Measurements from ENCODE around the gene INO80B.

The INO80B gene

DNA sequence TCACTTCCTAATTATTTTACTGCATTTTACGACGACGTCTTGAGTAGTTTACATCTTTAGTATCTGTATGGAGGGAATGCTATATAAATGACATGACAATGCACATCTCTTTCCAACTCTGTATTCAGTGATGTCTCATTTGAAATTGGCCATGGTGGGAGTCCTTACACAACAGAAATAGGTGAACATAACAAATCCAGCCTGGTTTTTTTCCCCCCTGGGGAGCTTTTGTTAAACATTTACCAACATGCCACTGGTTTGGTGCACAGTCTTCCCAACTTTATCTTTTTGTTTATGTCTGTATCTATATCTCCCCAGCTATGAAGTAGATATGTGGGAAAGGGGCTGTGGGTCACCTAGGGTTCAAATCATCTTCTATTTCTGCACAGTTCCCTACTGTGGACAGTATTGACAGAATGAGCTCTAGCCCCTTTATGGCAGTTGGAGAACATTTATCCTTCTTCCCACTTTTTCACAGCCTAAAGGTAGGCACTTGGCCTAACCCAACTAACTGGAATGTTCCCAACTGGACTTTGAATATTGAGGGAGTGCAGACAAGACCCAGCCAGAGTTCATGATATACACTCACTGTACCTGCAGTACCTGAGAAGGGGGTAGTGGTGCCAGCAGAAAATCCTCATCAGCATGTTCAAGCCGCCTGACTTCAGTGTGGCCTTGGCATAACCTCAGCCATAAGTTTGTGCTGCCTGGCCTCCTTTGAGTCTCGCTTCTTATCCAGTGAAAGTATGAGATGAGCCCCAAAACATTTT, 7.5 kb upstream of the INO80B start:
- no peak for DNase-seq
- Histone ChIP-seq H3K4me3 (ENCODE audit: low read depth in 1 of 2, low read length in 2 of 2) (no peak overlapping the region), H3K27ac (ENCODE audit: low read length) (no peak overlapping the region), H3K79me2 (ENCODE audit: insufficient read depth, low read length) (no peaks in the 10 kb centered on the region), H4K20me1 (ENCODE audit: insufficient read depth, low read length) (no peaks in the 10 kb centered on the region), H3K27me3 (ENCODE audit: insufficient read depth, low read length, poor library complexity) (peaks cover 4% of the 10 kb centered on the region), H3K4me2 (ENCODE audit: insufficient read depth, low read length) (no peak overlapping the region), H3K36me3 (ENCODE audit: insufficient read depth, low read length) (no peaks in the 10 kb centered on the region), H3K4me1 (ENCODE audit: insufficient read depth, low read length) (peaks cover 7% of the 10 kb centered on the region), H3K9ac (ENCODE audit: low read depth, low read length) (no peak overlapping the region), H3K9me3 (ENCODE audit: insufficient read depth, low read length, severe bottlenecking) (no peaks in the 10 kb centered on the region), H2AFZ (ENCODE audit: low read depth, low read length) (no peak overlapping the region)
- ATAC-seq (ENCODE audit: insufficient read depth, low read depth): no peak
- TF ChIP-seq EZH2 (IDR thresholded peaks at IDR 0.05; ENCODE audit: borderline replicate concordance, low read depth, low read length, severe bottlenecking): no peak
- TF ChIP-seq, protein P1, sequence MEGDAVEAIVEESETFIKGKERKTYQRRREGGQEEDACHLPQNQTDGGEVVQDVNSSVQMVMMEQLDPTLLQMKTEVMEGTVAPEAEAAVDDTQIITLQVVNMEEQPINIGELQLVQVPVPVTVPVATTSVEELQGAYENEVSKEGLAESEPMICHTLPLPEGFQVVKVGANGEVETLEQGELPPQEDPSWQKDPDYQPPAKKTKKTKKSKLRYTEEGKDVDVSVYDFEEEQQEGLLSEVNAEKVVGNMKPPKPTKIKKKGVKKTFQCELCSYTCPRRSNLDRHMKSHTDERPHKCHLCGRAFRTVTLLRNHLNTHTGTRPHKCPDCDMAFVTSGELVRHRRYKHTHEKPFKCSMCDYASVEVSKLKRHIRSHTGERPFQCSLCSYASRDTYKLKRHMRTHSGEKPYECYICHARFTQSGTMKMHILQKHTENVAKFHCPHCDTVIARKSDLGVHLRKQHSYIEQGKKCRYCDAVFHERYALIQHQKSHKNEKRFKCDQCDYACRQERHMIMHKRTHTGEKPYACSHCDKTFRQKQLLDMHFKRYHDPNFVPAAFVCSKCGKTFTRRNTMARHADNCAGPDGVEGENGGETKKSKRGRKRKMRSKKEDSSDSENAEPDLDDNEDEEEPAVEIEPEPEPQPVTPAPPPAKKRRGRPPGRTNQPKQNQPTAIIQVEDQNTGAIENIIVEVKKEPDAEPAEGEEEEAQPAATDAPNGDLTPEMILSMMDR (IDR thresholded peaks at IDR 0.05; ENCODE audit: borderline replicate concordance, extremely low read depth, low read length, poor library complexity, severe bottlenecking): no peak

DNA sequence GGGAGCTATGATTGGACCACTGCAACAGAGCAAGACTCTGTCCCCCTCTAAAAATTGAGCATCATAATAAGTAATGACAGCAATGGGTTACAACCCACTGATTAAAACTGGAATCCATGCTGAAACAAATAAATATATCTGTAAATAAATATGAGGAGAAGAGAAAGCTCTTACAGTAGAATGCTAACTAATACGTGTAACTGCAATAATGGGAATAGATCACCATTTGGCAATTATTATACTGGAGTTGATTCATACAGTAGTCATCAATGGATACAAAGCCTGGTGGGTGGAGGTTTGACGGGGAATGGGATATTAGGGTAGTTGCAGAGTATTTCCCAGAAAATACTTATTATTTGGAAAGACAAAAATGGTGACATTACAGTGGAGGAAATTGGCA, 6.1 kb upstream of the INO80B start:
- Histone ChIP-seq H4K20me1 (ENCODE audit: insufficient read depth, low read length) (no peaks in the 10 kb centered on the region), H3K36me3 (ENCODE audit: insufficient read depth, low read length) (no peaks in the 10 kb centered on the region), H3K27me3 (ENCODE audit: insufficient read depth, low read length, poor library complexity) (peaks cover 4% of the 10 kb centered on the region), H3K4me2 (ENCODE audit: insufficient read depth, low read length) (no peak overlapping the region), H3K9me3 (ENCODE audit: insufficient read depth, low read length, severe bottlenecking) (no peaks in the 10 kb centered on the region), H3K4me3 (ENCODE audit: low read depth in 1 of 2, low read length in 2 of 2) (no peak overlapping the region), H3K4me1 (ENCODE audit: insufficient read depth, low read length) (peaks cover 18% of the 10 kb centered on the region), H2AFZ (ENCODE audit: low read depth, low read length) (no peak overlapping the region), H3K79me2 (ENCODE audit: insufficient read depth, low read length) (no peaks in the 10 kb centered on the region), H3K27ac (ENCODE audit: low read length) (no peak overlapping the region), H3K9ac (ENCODE audit: low read depth, low read length) (no peak overlapping the region)
- DNase-seq (no peak), ATAC-seq (ENCODE audit: insufficient read depth, low read depth) (no peak)
- TF ChIP-seq, protein P1 (IDR thresholded peaks at IDR 0.05; ENCODE audit: borderline replicate concordance, extremely low read depth, low read length, poor library complexity, severe bottlenecking): no peak
- no peak for TF ChIP-seq EZH2 (IDR thresholded peaks at IDR 0.05; ENCODE audit: borderline replicate concordance, low read depth, low read length, severe bottlenecking)

DNA sequence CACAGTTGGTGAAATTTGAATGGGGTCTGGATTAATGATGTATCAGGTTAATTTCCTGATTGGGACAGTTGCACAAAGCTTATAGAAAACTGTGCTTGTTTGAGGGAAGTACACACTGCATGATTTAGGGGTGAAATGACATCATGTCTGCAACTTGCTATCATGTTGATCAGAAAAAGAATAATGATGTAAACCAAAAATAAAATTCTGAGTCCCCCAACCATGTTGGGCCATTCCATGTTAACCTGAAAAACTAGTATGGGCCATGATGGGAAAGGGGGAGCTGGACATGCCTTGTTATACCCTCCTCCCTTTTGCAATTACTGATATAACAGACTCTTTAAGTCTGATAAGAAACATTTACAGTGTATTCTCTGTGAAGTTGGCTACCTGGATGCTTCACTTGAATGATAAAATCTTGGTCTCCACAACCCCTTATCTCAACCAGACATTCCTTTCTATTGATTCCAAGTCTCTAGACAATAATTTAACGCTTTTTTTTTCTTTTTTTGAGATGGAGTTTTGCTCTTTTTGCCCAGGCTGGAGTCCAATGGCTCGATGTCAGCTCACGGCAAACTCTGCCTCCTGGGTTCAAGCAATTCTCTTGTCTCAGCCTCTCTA, 4.2 kb upstream of the INO80B start:
- no peak overlapping the region for H3K9ac ChIP-seq (ENCODE audit: low read depth, low read length)
- H3K27me3 ChIP-seq (ENCODE audit: insufficient read depth, low read length, poor library complexity): no peaks in the 10 kb centered on the region
- H3K4me1 ChIP-seq (ENCODE audit: insufficient read depth, low read length): peaks cover 32% of the 10 kb centered on the region

More for the DNA sequence above, 4.2 kb upstream of the INO80B start:
- ATAC-seq (ENCODE audit: insufficient read depth, low read depth) (no peak), DNase-seq (no peak)
- H3K79me2 ChIP-seq (ENCODE audit: insufficient read depth, low read length): peaks cover 7% of the 10 kb centered on the region
- TF ChIP-seq EZH2 (IDR thresholded peaks at IDR 0.05; ENCODE audit: borderline replicate concordance, low read depth, low read length, severe bottlenecking): no peak
- TF ChIP-seq, protein P1 (IDR thresholded peaks at IDR 0.05; ENCODE audit: borderline replicate concordance, extremely low read depth, low read length, poor library complexity, severe bottlenecking): no peak
- no peaks in the 10 kb centered on the region for H3K9me3 ChIP-seq (ENCODE audit: insufficient read depth, low read length, severe bottlenecking)
- H3K27ac ChIP-seq (ENCODE audit: low read length): no peak overlapping the region
- no peaks in the 10 kb centered on the region for H3K36me3 ChIP-seq (ENCODE audit: insufficient read depth, low read length)
- H2AFZ ChIP-seq (ENCODE audit: low read depth, low read length): no peak overlapping the region
- no peak overlapping the region for H3K4me2 ChIP-seq (ENCODE audit: insufficient read depth, low read length)
- H4K20me1 ChIP-seq (ENCODE audit: insufficient read depth, low read length): no peaks in the 10 kb centered on the region
- no peak overlapping the region for H3K4me3 ChIP-seq (ENCODE audit: low read depth in 1 of 2, low read length in 2 of 2)

Measured in DND-41 (cell line).